WTC11 (cell line): Measurements from ENCODE around the gene TNFRSF13B. TPM values are rescaled to one million over a fixed set of nuclear protein-coding genes. Genes with fewer than 3 reads are reported as not detected.
A peak's percentile ranks its signal among the peaks of the same experiment; 100 is the strongest.

Experiments
- ATAC-seq: fragments of 200-7000 bp; cut with Tn5 transposase; 2 replicates; pipeline ENCODE4 v1.10.0; 2021; ENCODE audit warnings: mild to moderate bottlenecking, moderate library complexity
- CTCF ChIA-PET: fragments of 300-600 bp; sonication (Branson Sonifier 250); formaldehyde crosslinking; loops from one replicate; lab custom pipeline; 2021; ENCODE audit warnings: antibody characterized with exemption; lab: Charles Lee
- POLR2A ChIA-PET: fragments of 350-600 bp; sonication (Branson Sonifier 250); formaldehyde crosslinking; loops from one replicate; lab custom pipeline; 2021; ENCODE audit warnings: antibody characterized with exemption; lab: Charles Lee
- DNase-seq: peaks from one replicate; pipeline ENCODE4 v3.0.0; 2021; ENCODE audit warnings: low spot score
- H3K27ac Mint-ChIP-seq: 2 replicates; pipeline ENCODE4 v1.8.0; 2021; ENCODE audit warnings: mixed read lengths
- H3K27me3 Mint-ChIP-seq: 2 replicates; pipeline ENCODE4 v1.8.0; 2021; ENCODE audit warnings: low read depth, mild to moderate bottlenecking, moderate library complexity, mixed read lengths
- H3K36me3 Mint-ChIP-seq: 2 replicates; pipeline ENCODE4 v1.8.0; 2021; ENCODE audit warnings: mixed read lengths
- H3K4me1 Mint-ChIP-seq: 2 replicates; pipeline ENCODE4 v1.8.0; 2022; ENCODE audit warnings: mixed read lengths
- H3K4me3 Mint-ChIP-seq: 2 replicates; pipeline ENCODE4 v1.8.0; 2021; ENCODE audit warnings: mild to moderate bottlenecking, moderate library complexity, mixed read lengths
- H3K9me3 Mint-ChIP-seq: 2 replicates; pipeline ENCODE4 v1.8.0; 2021; ENCODE audit warnings: mixed read lengths
- AFF4 ChIP-seq: sonication (generic); formaldehyde crosslinking; IDR thresholded peaks from 2 replicates; pipeline ENCODE4 v1.8.1; 2023; ENCODE audit warnings: mild to moderate bottlenecking, missing genetic modification reagents, borderline replicate concordance
- ATF3 ChIP-seq: sonication (generic); formaldehyde crosslinking; conservative IDR thresholded peaks from 2 replicates; pipeline ENCODE4 v1.8.1; 2022; ENCODE audit warnings: mild to moderate bottlenecking, missing genetic modification reagents
- CBFB ChIP-seq: sonication (generic); formaldehyde crosslinking; IDR thresholded peaks from 2 replicates; pipeline ENCODE4 v1.8.1; 2022; ENCODE audit warnings: mild to moderate bottlenecking, low read depth, missing genetic modification reagents
- FOXJ3 ChIP-seq: sonication (generic); formaldehyde crosslinking; IDR thresholded peaks from 2 replicates; pipeline ENCODE4 v1.9.0; 2021; ENCODE audit warnings: missing genetic modification reagents, mild to moderate bottlenecking, borderline replicate concordance
- IRF2 ChIP-seq: sonication (generic); formaldehyde crosslinking; IDR thresholded peaks from 2 replicates; pipeline ENCODE4 v1.8.0; 2022; ENCODE audit warnings: low read depth, missing genetic modification reagents, borderline replicate concordance
- MYBL2 ChIP-seq: sonication (generic); formaldehyde crosslinking; IDR thresholded peaks from 2 replicates; pipeline ENCODE4 v1.8.1; 2023; ENCODE audit warnings: mild to moderate bottlenecking, moderate library complexity, missing genetic modification reagents
- NR2C2 ChIP-seq: sonication (generic); formaldehyde crosslinking; IDR thresholded peaks from 2 replicates; pipeline ENCODE4 v1.8.0; 2022; ENCODE audit warnings: mild to moderate bottlenecking, missing genetic modification reagents
- PRDM15 ChIP-seq: sonication (generic); formaldehyde crosslinking; IDR thresholded peaks from 2 replicates; pipeline ENCODE4 v1.8.0; 2022; ENCODE audit warnings: missing genetic modification reagents
- SP1 ChIP-seq: sonication (generic); formaldehyde crosslinking; conservative IDR thresholded peaks from 2 replicates; pipeline ENCODE4 v1.8.1; 2022; ENCODE audit warnings: missing genetic modification reagents
- ZBTB21 ChIP-seq: sonication (generic); formaldehyde crosslinking; IDR thresholded peaks from 2 replicates; pipeline ENCODE4 v1.8.1; 2023; ENCODE audit warnings: mild to moderate bottlenecking, missing genetic modification reagents, borderline replicate concordance
- ZNF138 ChIP-seq: sonication (generic); formaldehyde crosslinking; conservative IDR thresholded peaks from 2 replicates; pipeline ENCODE4 v1.8.1; 2022; ENCODE audit warnings: mild to moderate bottlenecking, moderate library complexity, missing genetic modification reagents
- ZNF317 ChIP-seq: sonication (generic); formaldehyde crosslinking; IDR thresholded peaks from 2 replicates; pipeline ENCODE4 v1.8.1; 2023; ENCODE audit warnings: low read depth, mild to moderate bottlenecking, moderate library complexity, missing genetic modification reagents, borderline replicate concordance
- ZNF423 ChIP-seq: fragments of 250-450 bp; sonication (Bioruptor Pico); IDR thresholded peaks from 2 replicates; pipeline ENCODE4 v2.1.2; 2022; ENCODE audit warnings: mild to moderate bottlenecking, moderate library complexity
- ZSCAN18 ChIP-seq: fragments of 250-450 bp; sonication (Bioruptor Pico); IDR thresholded peaks from 2 replicates; pipeline ENCODE4 v2.1.2; 2022; ENCODE audit warnings: mild to moderate bottlenecking, moderate library complexity
- total RNA-seq: library from RNA; stranded (reverse); gene quantifications from 3 replicates; pipeline ENCODE4 v1.2.3, GENCODE V29; 2021
- TF ChIP-seq, protein P1 (sequence below): sonication (generic); formaldehyde crosslinking; IDR thresholded peaks from 2 replicates; pipeline ENCODE4 v1.8.0; 2023; ENCODE audit warnings: missing genetic modification reagents
- TF ChIP-seq, protein P2 (sequence below): sonication (generic); formaldehyde crosslinking; conservative IDR thresholded peaks from 2 replicates; pipeline ENCODE4 v1.8.1; 2023; ENCODE audit warnings: mild to moderate bottlenecking, low read depth, missing genetic modification reagents, moderate library complexity

Gene TNFRSF13B
- total RNA-seq, 1 experiment from 2014 or later = not detected

GRCh38 chr17:16986391-16986790 lies 14.5 kb upstream of the TNFRSF13B start (continued):
- TF ChIP-seq AFF4 (CRISPR knock-in tag) (no peak), ZBTB21 (no peak), ATF3 (CRISPR knock-in tag) (no peak), CBFB (CRISPR knock-in tag) (no peak), SP1 (CRISPR knock-in tag) (no peak), NR2C2 (CRISPR knock-in tag) (no peak)
- TF ChIP-seq, protein P1, sequence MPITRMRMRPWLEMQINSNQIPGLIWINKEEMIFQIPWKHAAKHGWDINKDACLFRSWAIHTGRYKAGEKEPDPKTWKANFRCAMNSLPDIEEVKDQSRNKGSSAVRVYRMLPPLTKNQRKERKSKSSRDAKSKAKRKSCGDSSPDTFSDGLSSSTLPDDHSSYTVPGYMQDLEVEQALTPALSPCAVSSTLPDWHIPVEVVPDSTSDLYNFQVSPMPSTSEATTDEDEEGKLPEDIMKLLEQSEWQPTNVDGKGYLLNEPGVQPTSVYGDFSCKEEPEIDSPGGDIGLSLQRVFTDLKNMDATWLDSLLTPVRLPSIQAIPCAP (CRISPR knock-in tag) = no peak

GRCh38 chr17:16981928-16982327 lies 10.0 kb upstream of the TNFRSF13B start:
- ATAC-seq = no peak

DNA sequence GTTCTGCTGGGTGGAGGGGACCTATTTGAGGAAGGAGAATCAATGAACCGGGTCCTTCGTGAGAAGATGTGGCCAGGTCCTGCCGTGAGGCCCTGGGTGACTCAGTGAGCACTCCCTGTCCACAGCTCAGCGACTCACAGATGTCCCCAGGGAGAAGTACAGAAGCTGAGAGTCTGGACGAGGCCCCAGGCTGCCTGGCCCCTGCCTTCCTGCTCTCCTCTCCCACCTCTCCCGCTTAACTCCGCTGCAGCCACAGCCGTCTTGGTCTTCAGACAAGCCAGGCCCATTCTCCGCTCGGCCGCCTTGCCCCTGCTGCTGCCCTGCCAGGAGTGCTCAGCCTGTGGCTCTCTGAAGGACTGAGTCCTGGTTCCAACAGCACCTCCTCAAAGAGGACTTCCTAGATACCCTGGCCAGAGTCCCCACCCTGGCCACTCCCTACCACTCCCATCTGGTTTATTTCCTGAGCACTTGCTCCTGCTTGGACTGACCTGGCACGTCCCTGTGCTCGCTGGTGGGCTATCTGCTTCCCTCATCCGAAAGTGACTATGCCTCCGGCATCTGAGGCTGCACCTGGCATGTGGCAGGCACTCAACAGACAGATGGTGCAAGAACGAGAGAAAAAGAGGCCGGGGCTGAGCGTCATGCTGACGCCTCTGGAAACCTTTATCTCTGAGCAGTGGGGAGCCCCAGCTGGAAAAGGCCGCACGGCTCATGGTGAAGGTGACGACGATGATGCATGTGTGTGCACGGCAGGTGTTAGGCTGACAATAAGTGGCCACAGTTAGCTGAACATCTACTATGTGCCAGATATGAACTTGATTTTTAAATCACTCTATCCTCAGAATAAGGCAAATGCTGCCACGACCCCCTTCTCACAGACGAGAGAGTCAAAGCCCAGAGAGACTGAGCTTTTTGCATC lies 9.2 kb upstream of the TNFRSF13B start:
- H3K36me3 Mint-ChIP-seq = no peaks in the 10 kb centered on the region
- 0 out of 2 replicates have a peak overlapping the region, but pooled peaks have one; percentile 75 for H3K27ac Mint-ChIP-seq
- no peaks in the 10 kb centered on the region; the same call in 1 of the 2 replicates for H3K27me3 Mint-ChIP-seq
- ChIA-PET CTCF (interaction anchor here (0.9 to 2.2 kb wide), 2 partner anchors 11 kb away, joined by 3 to 14 read pairs; no protein-coding TSS in a partner anchor), POLR2A (no interaction called here)
- no peak for DNase-seq
- no peaks in the 10 kb centered on the region for H3K9me3 Mint-ChIP-seq
- no peaks in the 10 kb centered on the region; the same call in 1 of the 2 replicates for H3K4me1 Mint-ChIP-seq
- no peak overlapping the region for H3K4me3 Mint-ChIP-seq
- no peak for ATAC-seq
- TF ChIP-seq FOXJ3 (CRISPR knock-in tag) = no peak
- TF ChIP-seq ZNF423 = no peak
- TF ChIP-seq CBFB (CRISPR knock-in tag) = no peak
- TF ChIP-seq ZNF317 (CRISPR knock-in tag) = no peak
- no peak for TF ChIP-seq SP1 (CRISPR knock-in tag)
- TF ChIP-seq PRDM15 (CRISPR knock-in tag) = no peak
- TF ChIP-seq, protein P2, sequence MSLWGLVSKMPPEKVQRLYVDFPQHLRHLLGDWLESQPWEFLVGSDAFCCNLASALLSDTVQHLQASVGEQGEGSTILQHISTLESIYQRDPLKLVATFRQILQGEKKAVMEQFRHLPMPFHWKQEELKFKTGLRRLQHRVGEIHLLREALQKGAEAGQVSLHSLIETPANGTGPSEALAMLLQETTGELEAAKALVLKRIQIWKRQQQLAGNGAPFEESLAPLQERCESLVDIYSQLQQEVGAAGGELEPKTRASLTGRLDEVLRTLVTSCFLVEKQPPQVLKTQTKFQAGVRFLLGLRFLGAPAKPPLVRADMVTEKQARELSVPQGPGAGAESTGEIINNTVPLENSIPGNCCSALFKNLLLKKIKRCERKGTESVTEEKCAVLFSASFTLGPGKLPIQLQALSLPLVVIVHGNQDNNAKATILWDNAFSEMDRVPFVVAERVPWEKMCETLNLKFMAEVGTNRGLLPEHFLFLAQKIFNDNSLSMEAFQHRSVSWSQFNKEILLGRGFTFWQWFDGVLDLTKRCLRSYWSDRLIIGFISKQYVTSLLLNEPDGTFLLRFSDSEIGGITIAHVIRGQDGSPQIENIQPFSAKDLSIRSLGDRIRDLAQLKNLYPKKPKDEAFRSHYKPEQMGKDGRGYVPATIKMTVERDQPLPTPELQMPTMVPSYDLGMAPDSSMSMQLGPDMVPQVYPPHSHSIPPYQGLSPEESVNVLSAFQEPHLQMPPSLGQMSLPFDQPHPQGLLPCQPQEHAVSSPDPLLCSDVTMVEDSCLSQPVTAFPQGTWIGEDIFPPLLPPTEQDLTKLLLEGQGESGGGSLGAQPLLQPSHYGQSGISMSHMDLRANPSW = no peak
- no peak for TF ChIP-seq MYBL2 (CRISPR knock-in tag)

More at GRCh38 chr17:16981928-16982327, 10.0 kb upstream of the TNFRSF13B start:
- Mint-ChIP-seq H3K9me3 (no peaks in the 10 kb centered on the region), H3K27me3 (no peaks in the 10 kb centered on the region; the same call in 1 of the 2 replicates), H3K27ac (no peak overlapping the region), H3K4me1 (no peaks in the 10 kb centered on the region; the same call in 1 of the 2 replicates), H3K36me3 (no peaks in the 10 kb centered on the region), H3K4me3 (no peak overlapping the region)
- no peak for TF ChIP-seq ZSCAN18
- TF ChIP-seq ZNF138 = no peak
- TF ChIP-seq IRF2 = no peak
- no peak for DNase-seq
- ChIA-PET CTCF (interaction anchor here (1.7 to 2.2 kb wide), 2 partner anchors 10 to 41 kb away, joined by 5 to 14 read pairs; no protein-coding TSS in a partner anchor), POLR2A (no interaction called here)
